ENCODE data around the gene AK4.
"Not testable (repeated sequence)": the region's sequence is repeated elsewhere in the genome, so short reads cannot be mapped to it uniquely, and the experiment has no call there.

- not testable (repeated sequence) for TF ChIP-seq CTCF, POLR2A (IDR thresholded peaks at IDR 0.05)
These were observed 11.3 kb downstream of the AK4 start for GRCh38 chr1:65159291-65159688.
